H1 (cell line): ENCODE measurements around the gene EGF. TPM values are rescaled to one million over a fixed set of nuclear protein-coding genes. Genes with fewer than 3 reads are reported as not detected.

Experiments used
- CTBP2 ChIP-seq: IDR thresholded peaks from 2 replicates; pipeline ENCODE4 v1.7.0; 2011; ENCODE audit warnings: borderline replicate concordance, mild to moderate bottlenecking, moderate library complexity, mixed read lengths, low read length; ENCODE audit not compliant: insufficient read depth, insufficient read length
- HDAC2 ChIP-seq, 2 experiments: fragments of 300-600 bp in 1 of 2; sonication (generic) in 1 of 2; IDR thresholded peaks; 2 replicates each; pipeline ENCODE4 v1.6.1; 2011 to 2012; ENCODE audit warnings: low read depth in 2 of 2, low read length in 2 of 2, mild to moderate bottlenecking in 2 of 2, moderate library complexity in 2 of 2, borderline replicate concordance in 1 of 2, inconsistent platforms in 1 of 2
- JUND ChIP-seq: IDR thresholded peaks from 2 replicates; pipeline ENCODE4 v1.6.1; 2011; ENCODE audit warnings: mild to moderate bottlenecking, improper control_type of control experiment, low read length
- polyA plus RNA-seq, 7 experiments: library from polyadenylated mRNA; depleted of rRNA in 3 of 7; stranded (reverse) in 5 of 7; unstranded in 2 of 7; fragments of >200 nt in 5 of 7; fragments of 200-250 nt in 2 of 7; gene quantifications; 1 replicate in 5 of 7; 2 replicates in 1 of 7; 4 replicates in 1 of 7; pipeline versions ENCODE4 v1.2.1 to v1.2.3, GENCODE V29; 2011 to 2013; ENCODE audit warnings: missing spikeins in 2 of 7, mixed read lengths in 2 of 7
- total RNA-seq: library from RNA; stranded (reverse); fragmentation: NEBNext Ultra II Directional; extraction: Animal tissue kit (Norgen Biotek cat#: 25700); gene quantifications from 2 replicates; pipeline ENCODE4 v1.2.1, GENCODE V29; 2021
- TF ChIP-seq, protein P1 (sequence below): fragments of 300-600 bp; sonication (generic); IDR thresholded peaks from 2 replicates; pipeline ENCODE4 v1.7.1; 2012; ENCODE audit warnings: low read length, moderate library complexity, mild to moderate bottlenecking, inconsistent platforms; ENCODE audit not compliant: insufficient replicate concordance
- TF ChIP-seq, protein P2 (sequence below): IDR thresholded peaks from 2 replicates; pipeline ENCODE4 v1.6.1; 2012; ENCODE audit warnings: inconsistent platforms

Gene EGF
- total and polyA plus RNA-seq, 2 of the 8 experiments (the other 6 are each of a cell fraction or from before 2014, with no cell fraction given), result 1.5 to 2.6 TPM

- TF ChIP-seq, protein P1, sequence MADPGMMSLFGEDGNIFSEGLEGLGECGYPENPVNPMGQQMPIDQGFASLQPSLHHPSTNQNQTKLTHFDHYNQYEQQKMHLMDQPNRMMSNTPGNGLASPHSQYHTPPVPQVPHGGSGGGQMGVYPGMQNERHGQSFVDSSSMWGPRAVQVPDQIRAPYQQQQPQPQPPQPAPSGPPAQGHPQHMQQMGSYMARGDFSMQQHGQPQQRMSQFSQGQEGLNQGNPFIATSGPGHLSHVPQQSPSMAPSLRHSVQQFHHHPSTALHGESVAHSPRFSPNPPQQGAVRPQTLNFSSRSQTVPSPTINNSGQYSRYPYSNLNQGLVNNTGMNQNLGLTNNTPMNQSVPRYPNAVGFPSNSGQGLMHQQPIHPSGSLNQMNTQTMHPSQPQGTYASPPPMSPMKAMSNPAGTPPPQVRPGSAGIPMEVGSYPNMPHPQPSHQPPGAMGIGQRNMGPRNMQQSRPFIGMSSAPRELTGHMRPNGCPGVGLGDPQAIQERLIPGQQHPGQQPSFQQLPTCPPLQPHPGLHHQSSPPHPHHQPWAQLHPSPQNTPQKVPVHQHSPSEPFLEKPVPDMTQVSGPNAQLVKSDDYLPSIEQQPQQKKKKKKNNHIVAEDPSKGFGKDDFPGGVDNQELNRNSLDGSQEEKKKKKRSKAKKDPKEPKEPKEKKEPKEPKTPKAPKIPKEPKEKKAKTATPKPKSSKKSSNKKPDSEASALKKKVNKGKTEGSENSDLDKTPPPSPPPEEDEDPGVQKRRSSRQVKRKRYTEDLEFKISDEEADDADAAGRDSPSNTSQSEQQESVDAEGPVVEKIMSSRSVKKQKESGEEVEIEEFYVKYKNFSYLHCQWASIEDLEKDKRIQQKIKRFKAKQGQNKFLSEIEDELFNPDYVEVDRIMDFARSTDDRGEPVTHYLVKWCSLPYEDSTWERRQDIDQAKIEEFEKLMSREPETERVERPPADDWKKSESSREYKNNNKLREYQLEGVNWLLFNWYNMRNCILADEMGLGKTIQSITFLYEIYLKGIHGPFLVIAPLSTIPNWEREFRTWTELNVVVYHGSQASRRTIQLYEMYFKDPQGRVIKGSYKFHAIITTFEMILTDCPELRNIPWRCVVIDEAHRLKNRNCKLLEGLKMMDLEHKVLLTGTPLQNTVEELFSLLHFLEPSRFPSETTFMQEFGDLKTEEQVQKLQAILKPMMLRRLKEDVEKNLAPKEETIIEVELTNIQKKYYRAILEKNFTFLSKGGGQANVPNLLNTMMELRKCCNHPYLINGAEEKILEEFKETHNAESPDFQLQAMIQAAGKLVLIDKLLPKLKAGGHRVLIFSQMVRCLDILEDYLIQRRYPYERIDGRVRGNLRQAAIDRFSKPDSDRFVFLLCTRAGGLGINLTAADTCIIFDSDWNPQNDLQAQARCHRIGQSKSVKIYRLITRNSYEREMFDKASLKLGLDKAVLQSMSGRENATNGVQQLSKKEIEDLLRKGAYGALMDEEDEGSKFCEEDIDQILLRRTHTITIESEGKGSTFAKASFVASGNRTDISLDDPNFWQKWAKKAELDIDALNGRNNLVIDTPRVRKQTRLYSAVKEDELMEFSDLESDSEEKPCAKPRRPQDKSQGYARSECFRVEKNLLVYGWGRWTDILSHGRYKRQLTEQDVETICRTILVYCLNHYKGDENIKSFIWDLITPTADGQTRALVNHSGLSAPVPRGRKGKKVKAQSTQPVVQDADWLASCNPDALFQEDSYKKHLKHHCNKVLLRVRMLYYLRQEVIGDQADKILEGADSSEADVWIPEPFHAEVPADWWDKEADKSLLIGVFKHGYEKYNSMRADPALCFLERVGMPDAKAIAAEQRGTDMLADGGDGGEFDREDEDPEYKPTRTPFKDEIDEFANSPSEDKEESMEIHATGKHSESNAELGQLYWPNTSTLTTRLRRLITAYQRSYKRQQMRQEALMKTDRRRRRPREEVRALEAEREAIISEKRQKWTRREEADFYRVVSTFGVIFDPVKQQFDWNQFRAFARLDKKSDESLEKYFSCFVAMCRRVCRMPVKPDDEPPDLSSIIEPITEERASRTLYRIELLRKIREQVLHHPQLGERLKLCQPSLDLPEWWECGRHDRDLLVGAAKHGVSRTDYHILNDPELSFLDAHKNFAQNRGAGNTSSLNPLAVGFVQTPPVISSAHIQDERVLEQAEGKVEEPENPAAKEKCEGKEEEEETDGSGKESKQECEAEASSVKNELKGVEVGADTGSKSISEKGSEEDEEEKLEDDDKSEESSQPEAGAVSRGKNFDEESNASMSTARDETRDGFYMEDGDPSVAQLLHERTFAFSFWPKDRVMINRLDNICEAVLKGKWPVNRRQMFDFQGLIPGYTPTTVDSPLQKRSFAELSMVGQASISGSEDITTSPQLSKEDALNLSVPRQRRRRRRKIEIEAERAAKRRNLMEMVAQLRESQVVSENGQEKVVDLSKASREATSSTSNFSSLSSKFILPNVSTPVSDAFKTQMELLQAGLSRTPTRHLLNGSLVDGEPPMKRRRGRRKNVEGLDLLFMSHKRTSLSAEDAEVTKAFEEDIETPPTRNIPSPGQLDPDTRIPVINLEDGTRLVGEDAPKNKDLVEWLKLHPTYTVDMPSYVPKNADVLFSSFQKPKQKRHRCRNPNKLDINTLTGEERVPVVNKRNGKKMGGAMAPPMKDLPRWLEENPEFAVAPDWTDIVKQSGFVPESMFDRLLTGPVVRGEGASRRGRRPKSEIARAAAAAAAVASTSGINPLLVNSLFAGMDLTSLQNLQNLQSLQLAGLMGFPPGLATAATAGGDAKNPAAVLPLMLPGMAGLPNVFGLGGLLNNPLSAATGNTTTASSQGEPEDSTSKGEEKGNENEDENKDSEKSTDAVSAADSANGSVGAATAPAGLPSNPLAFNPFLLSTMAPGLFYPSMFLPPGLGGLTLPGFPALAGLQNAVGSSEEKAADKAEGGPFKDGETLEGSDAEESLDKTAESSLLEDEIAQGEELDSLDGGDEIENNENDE, result no peak
- TF ChIP-seq JUND, result no peak
- no peak for TF ChIP-seq CTBP2
- no peak for TF ChIP-seq HDAC2 (IDR thresholded peaks at IDR 0.05; ENCODE audit: borderline replicate concordance in 1 of 2, low read depth in 2 of 2, low read length in 2 of 2)
- TF ChIP-seq, protein P2, sequence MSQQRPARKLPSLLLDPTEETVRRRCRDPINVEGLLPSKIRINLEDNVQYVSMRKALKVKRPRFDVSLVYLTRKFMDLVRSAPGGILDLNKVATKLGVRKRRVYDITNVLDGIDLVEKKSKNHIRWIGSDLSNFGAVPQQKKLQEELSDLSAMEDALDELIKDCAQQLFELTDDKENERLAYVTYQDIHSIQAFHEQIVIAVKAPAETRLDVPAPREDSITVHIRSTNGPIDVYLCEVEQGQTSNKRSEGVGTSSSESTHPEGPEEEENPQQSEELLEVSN, result no peak
These were observed 39.6 kb upstream of the EGF start (continued) for GRCh38 chr4:109872950-109873656.
